ELR (cell line): ENCODE measurements around the gene ZBTB47.

ENCODE experiments used
- DNase-seq: peaks from one replicate; pipeline ENCODE4 v3.0.0-alpha.2; 2015; ENCODE audit warnings: low read depth

The ZBTB47 gene

GRCh38 chr3:42653560-42654330 lies at the start of gene ZBTB47:
TSS of gene ZBTB47 (plus strand) at chr3:42653697. CDS start at chr3:42658356, 4,659 bp downstream.
- DNase-seq = peak; percentile 54

GRCh38 chr3:42605546-42606173 lies 47.8 kb upstream of the ZBTB47 start:
- DNase-seq = no peak

- DNase-seq = no peak
Measured at GRCh38 chr3:42608581-42608980, 44.9 kb upstream of the ZBTB47 start.

- no peak for DNase-seq
Measured at GRCh38 chr3:42610976-42611375, 42.5 kb upstream of the ZBTB47 start.

GRCh38 chr3:42612217-42612616 lies 41.3 kb upstream of the ZBTB47 start:
- DNase-seq = no peak

GRCh38 chr3:42612928-42613327 lies 40.6 kb upstream of the ZBTB47 start:
- DNase-seq = no peak

GRCh38 chr3:42613462-42613861 lies 40.0 kb upstream of the ZBTB47 start:
- peak; percentile 37 for DNase-seq

GRCh38 chr3:42631620-42632019 lies 21.9 kb upstream of the ZBTB47 start:
- no peak for DNase-seq

- peak; percentile 55 for DNase-seq
Measured at GRCh38 chr3:42632146-42632545, 21.4 kb upstream of the ZBTB47 start.

- DNase-seq = no peak
Measured at GRCh38 chr3:42633544-42633943, 20.0 kb upstream of the ZBTB47 start.

GRCh38 chr3:42635111-42635510 lies 18.4 kb upstream of the ZBTB47 start:
- DNase-seq = peak; percentile 76

- no peak for DNase-seq
Measured at GRCh38 chr3:42637001-42637400, 16.5 kb upstream of the ZBTB47 start.

GRCh38 chr3:42638339-42638842 lies 15.1 kb upstream of the ZBTB47 start:
- DNase-seq = no peak

- DNase-seq = no peak
Measured at GRCh38 chr3:42639192-42639591, 14.3 kb upstream of the ZBTB47 start.

GRCh38 chr3:42640129-42640528 lies 13.4 kb upstream of the ZBTB47 start:
- no peak for DNase-seq

- DNase-seq = no peak
Measured at GRCh38 chr3:42640771-42641370, 12.6 kb upstream of the ZBTB47 start.

GRCh38 chr3:42647821-42648459 lies 5.6 kb upstream of the ZBTB47 start:
- no peak for DNase-seq

- no peak for DNase-seq
Measured at GRCh38 chr3:42649006-42649405, 4.5 kb upstream of the ZBTB47 start.

GRCh38 chr3:42649783-42650182 lies 3.7 kb upstream of the ZBTB47 start:
- DNase-seq = no peak

GRCh38 chr3:42651248-42652091 lies 2.0 kb upstream of the ZBTB47 start:
- DNase-seq = peak; percentile 82

GRCh38 chr3:42652251-42652610 lies 1.3 kb upstream of the ZBTB47 start:
- no peak for DNase-seq
